AG04449 (cell line): ENCODE results near the gene OR7A17.

Experiments
- CTCF ChIA-PET: fragments of 350-600 bp; formaldehyde crosslinking; extraction: SDS; loops from one replicate; lab custom pipeline; 2021; ENCODE audit warnings: antibody characterized with exemption; lab: Yijun Ruan, JAX
- POLR2A ChIA-PET: fragments of 400-600, 350-600 bp; formaldehyde crosslinking; extraction: SDS; loops from one replicate; lab custom pipeline; 2020; ENCODE audit warnings: antibody characterized with exemption, inconsistent platforms; lab: Yijun Ruan, JAX
- DNase-seq: peaks from one replicate; pipeline ENCODE4 v3.0.0-alpha.2; 2010; ENCODE audit warnings: low read depth, low spot score
- H3K4me3 ChIP-seq: 2 replicates; pipeline ENCODE4 v1.5.1; 2011; ENCODE audit warnings: low read depth, mild to moderate bottlenecking, control low read depth, low read length
- CTCF ChIP-seq: IDR thresholded peaks from one replicate; pipeline ENCODE4 v1.5.1; 2011; ENCODE audit warnings: mild to moderate bottlenecking, moderate library complexity, low read length, control low read depth, inconsistent platforms; ENCODE audit not compliant: insufficient read depth; ENCODE audit errors: missing control alignments

The OR7A17 gene

GRCh38 chr19:14886032-14886431, at the start of gene OR7A17:
TSS of gene OR7A17 (minus strand) at chr19:14886132. CDS start at chr19:14881355, 4,777 bp downstream.
- CTCF ChIA-PET = no interaction called here
- TF ChIP-seq CTCF = no peak
- no peak within 1 kb of the TSS for H3K4me3 ChIP-seq
- no peak for DNase-seq
- POLR2A ChIA-PET = no interaction called here

- no peak for TF ChIP-seq CTCF
- CTCF ChIA-PET = no interaction called here
- no peak for DNase-seq
- POLR2A ChIA-PET = no interaction called here
- no peak overlapping the region for H3K4me3 ChIP-seq
These were observed 47.6 kb upstream of the OR7A17 start for GRCh38 chr19:14933506-14933905.

- TF ChIP-seq CTCF = no peak
These were observed 30.9 kb upstream of the OR7A17 start for GRCh38 chr19:14916848-14917247.

GRCh38 chr19:14915116-14915515, 29.2 kb upstream of the OR7A17 start:
- DNase-seq = no peak
- CTCF ChIA-PET = no interaction called here
- POLR2A ChIA-PET = no interaction called here
- no peak overlapping the region for H3K4me3 ChIP-seq
- TF ChIP-seq CTCF = no peak

More at GRCh38 chr19:14916848-14917247, 30.9 kb upstream of the OR7A17 start:
- POLR2A ChIA-PET = no interaction called here
- CTCF ChIA-PET = no interaction called here
- no peak for DNase-seq
- no peak overlapping the region for H3K4me3 ChIP-seq

- CTCF ChIA-PET = no interaction called here
- DNase-seq = no peak
- POLR2A ChIA-PET = no interaction called here
- no peak for TF ChIP-seq CTCF
- no peak overlapping the region for H3K4me3 ChIP-seq
These were observed 20.8 kb upstream of the OR7A17 start for GRCh38 chr19:14906711-14907110.

GRCh38 chr19:14901675-14902260, 15.8 kb upstream of the OR7A17 start:
- ChIA-PET CTCF (no interaction called here), POLR2A (no interaction called here)
- TF ChIP-seq CTCF = no peak
- H3K4me3 ChIP-seq = no peak overlapping the region
- no peak for DNase-seq
